Stimulated activated CD4-positive, alpha-beta T cell treated with anti-CD3 and anti-CD28 coated beads, TNF-alpha, amount 100 ng/mL, for 1 hour (primary cell): ENCODE results near the gene GPR21.

Source experiments
- DNase-seq, 3 donors: peaks; one replicate each; pipeline ENCODE4 v3.0.0-alpha.2; 2020; ENCODE audit warnings: low read depth in 3 of 3, low spot score in 1 of 3

GPR21 gene

DNA sequence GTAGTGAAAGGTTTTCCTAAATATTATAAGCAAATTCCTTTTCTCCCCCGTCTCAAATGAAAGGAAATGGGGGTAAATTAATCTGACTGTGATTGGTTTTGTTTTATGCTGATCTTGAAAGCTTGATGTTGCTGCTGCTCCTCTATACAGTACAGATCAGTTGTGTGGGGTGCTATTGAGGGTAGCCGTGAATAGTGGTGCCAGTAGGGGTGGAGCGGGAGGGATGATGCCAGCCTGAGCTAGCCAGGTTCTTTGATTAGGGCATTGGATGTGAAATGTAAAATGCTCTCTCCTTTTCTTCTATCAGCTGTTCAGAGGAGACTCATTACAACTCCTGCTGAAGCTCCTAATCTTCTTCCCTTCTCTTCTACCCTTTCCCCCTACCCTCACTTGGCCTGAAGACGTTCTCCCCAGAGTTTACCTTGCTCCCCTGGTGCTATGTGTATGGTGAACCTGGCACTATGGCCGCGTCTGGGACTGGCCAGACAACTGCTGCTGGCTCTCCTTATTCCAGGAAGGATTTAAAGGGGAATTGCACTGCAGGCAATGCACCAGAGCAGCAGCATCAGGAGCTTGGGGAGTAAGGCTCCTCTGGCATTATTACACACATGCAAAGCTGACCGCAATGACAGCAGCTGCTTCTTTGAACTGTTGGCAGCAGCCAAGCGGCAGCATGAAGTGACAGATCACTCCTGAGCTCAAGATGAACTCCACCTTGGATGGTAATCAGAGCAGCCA is 566 bp downstream of the GPR21 start:
- no peak for DNase-seq

DNA sequence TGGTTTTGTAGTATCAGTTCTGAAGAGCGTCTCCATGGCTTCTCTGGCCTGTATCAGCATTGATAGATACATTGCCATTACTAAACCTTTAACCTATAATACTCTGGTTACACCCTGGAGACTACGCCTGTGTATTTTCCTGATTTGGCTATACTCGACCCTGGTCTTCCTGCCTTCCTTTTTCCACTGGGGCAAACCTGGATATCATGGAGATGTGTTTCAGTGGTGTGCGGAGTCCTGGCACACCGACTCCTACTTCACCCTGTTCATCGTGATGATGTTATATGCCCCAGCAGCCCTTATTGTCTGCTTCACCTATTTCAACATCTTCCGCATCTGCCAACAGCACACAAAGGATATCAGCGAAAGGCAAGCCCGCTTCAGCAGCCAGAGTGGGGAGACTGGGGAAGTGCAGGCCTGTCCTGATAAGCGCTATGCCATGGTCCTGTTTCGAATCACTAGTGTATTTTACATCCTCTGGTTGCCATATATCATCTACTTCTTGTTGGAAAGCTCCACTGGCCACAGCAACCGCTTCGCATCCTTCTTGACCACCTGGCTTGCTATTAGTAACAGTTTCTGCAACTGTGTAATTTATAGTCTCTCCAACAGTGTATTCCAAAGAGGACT is 1.5 kb downstream of the GPR21 start:
- DNase-seq = no peak

DNA sequence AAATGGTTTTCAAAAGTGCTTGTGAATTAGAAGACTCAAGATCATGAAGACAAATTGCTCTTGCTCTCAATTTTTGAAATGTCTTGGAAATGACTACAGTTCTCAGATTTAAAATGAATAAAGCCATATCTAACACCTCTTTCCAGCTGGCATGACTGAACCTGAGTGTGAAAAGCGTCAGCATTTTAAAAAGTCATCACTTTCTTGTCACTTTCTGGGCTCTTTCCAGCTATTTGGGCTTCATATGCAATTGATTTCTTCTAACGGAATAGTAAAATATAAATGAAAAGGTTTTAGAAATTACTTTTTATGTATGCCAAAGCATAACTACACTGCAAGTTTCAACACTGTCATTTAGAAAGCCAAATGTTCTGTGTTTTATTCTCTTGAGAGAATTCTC is 2.3 kb downstream of the GPR21 start:
- no peak for DNase-seq

DNA sequence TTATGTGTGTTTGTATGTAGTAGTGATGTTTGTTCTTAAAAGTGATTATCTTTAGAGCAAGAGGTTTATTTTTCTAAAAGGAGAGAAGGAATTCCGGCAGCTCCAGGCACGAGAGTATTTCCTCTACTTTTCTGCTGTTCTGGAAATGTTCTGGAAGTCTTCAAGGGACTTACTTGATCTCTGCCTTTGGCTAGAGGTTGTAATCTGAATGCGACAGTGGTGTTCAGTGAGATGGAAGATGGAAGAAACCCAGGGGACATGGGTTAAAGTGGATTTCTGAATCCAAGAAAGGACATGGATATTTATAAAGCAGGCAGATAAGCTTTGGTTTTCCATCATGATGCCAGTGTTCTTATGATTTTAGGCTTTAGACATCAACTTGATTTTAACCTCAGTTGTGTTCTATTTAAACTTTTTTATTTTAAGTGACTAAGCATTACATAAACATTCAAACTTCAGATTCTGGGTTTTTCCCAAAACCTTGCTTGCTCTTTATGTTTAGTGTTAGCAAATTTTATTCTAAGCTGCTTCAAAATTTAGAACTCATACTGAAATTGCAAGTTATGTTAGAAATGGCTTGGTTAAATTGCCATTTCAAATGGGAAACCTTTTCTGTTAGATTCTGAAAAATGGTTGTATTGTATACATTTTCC is 3.6 kb downstream of the GPR21 start:
- no peak for DNase-seq

DNA sequence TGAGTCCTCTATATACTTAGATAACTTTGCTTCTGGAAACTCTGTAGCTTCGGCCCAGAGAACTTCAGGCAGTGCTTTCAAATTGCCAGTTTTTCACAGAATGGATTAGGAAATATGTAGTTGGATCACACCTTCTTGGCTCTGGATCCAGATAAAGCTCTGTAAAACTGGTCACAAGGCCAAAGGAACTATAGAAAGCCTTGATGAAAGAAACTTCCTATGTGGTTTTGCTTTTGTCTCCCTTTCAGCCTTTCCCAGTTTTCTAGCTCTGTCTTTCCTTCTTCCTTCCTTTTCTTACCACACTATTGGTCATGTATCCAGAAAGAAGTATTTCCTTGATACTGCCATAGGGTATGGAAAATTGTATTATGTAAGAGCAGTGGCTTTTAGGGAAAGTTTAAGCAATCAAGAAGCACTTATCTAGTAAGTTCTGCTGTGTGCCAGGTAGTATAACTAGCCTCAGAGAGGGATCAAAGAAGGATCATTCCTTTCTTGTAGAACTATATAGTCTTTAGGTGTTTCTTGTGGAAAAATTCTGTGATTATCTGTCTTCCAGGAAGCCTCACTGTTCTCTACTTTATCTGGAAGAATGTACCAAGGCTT is 6.3 kb downstream of the GPR21 start:
- no peak for DNase-seq

DNA sequence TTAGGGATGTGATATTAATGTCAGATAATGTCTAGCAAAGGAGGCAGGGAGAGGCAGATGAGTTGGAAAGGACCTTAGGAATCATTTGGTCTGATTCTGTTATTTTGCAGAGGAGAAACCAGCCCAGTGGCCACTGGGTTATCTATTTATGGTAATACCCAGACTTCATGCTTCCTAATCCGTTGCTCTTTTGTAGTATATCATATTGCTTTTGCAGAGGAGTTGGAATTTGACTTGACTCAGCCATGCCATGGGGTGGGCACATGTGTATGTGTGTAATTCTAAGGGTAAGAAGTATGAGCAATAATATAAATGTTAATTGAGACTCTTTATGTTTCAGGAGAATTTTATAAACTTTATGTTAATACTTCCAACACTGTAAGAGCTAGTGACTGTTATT is 7.3 kb downstream of the GPR21 start:
- no peak for DNase-seq

DNA sequence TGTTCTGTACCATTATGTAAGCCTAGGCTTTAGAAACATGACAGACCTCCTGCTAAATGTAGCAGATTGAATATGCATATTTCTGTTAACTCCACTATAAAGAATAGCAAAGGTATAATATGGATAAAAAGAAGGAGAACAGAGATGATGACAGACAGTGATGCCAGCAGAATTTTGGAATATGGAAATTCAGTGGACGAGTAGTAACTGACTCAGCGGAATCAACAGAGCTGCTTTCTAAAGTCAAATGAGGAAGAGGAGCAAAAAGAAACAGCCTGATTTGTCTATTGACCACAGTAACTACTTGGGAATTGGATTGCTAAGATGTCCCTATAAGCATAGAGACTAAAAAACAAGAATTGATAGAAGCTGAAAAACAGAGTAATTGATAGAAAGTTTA is 8.0 kb downstream of the GPR21 start:
- DNase-seq = no peak

DNA sequence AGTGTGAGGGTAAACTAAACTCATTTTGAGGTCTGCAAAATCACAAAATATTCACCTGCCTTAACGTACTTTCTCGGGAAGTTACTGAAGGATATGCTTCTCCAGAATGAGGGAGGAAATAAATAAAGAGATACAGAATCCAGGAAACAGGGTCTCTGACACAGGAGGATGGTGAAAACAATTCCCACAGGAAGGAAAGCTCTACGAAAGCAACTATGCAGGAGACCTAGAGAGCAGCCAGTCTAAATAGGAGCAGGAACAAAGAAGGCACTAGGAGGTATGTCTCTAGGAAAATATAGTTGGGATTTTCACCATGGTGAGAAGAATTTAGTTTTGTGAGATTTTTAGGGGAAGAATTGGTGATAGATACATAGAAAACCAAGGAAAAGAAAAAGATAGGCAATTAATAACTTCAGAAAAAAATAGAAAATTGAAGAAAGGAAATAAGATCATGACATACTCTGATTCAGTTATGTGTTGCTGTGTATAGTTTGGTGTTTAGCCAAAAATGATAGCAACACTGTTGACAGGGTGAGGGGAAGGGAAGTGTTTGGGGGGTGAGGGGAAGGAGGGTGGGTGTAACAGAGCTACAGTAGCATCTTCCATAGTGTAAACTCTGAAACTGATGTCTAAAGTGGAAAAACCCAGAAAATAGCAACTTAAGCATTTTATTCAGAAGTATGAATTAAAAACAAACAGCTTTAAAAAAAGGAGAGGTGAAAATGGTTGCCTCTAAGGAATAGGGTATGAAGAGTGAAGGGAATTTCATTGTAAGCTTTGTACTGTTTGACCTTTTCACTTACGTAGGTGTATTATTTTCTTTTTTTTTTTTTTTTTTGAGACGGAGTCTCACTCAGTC is 9.8 kb downstream of the GPR21 start:
- no peak for DNase-seq

DNA sequence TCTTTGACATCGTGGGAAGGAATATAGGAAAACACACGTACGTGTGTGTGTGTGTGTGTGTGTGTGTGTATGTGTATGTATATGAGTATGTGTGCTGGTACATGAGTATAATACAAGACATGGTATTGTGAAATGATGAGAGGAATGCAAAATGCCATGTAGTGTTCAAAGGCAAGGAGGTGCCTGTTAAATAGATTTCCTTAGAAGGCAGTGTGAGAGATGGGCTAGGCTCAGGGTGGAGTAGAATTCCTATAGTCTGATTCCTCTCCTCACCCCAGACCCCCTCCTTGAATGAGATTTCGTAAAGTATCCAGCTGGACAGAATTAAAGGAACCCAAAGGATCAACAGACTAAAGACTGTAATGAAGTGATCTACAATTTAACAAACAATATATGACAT is 11.1 kb downstream of the GPR21 start:
- DNase-seq = no peak

DNA sequence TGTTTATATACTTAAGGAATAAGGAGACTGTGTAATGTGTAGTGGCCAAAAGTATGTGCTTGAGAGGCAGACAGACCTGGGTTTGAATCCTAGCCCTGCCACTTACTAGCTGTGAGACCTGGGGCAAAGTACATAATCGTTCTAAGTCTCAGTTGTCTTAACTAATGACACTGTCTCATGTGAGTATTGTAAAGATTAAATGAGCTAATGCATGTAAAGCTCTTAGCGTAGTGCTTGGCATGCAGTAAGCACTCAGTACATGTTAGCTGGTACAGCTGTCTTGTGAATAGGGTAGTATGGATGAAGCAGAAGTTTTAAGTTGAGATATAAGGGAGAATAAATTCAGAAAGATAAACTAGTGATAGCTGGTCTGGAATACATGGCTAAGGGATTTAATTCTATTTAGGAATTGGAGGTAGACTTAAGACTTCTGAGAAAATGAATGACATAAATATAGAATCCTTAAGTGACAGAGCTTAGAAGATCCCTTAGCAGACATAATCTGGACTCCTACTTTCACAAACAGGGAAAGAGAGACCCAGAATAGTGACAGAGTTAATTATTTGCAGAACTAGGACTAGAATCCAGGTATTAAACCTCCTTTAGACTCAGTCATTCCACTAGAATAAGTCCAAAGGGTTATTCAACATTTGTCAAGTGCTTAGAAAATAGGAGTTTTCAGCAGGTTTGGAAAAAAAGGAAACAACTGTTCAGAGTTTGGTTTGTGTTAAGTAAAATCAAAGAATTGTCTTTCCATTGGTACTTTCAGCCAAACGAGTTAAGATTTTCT is 13.1 kb downstream of the GPR21 start:
- no peak for DNase-seq

DNA sequence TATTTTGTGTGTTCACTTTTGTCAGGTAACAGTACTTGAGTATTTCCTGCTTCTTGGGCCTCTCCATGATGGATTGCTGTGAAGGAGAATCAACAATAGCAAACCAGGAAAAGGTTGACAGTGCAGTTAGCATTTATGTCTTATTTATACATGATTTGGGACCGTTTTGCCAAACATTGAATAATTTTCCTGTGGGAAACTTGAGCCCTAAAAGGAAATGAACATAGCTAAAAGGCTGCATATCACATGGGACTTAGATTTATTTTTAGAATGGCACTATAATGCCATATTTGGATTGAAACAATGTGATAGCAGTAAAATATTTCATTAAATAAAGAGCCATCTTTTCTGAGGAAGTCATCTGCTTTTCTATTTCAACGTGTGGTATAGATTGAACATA is 15.3 kb downstream of the GPR21 start:
- DNase-seq = no peak

DNA sequence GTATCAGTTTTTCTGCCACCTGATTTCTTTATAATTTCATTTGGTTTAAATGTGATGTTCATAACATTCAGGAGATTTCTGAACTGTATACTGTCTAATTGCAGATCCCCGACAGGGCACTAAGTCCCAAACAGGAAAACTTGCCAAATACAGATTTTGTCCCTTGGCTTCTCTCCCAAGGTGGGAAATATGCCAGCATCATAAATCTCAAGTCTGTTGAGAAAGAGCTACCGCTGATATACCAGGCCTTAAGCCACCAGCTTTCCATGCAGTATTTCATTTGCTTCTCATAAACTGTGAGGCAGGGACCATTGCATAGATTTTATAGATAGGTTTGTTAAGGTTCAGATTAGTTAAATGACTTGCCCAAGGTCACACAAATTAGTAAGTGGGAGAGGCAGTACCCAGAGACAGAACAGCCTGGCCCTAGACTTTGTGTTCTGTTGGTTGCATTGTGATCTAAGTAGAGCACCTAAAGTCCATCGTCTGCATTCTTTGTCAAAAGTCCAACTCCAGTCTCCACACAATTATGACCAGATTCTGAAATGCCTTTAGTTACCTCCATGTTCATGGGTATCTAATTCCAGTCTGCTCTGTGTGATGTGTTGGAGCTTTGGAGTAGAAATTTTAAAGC is 16.2 kb downstream of the GPR21 start:
- no peak for DNase-seq

DNA sequence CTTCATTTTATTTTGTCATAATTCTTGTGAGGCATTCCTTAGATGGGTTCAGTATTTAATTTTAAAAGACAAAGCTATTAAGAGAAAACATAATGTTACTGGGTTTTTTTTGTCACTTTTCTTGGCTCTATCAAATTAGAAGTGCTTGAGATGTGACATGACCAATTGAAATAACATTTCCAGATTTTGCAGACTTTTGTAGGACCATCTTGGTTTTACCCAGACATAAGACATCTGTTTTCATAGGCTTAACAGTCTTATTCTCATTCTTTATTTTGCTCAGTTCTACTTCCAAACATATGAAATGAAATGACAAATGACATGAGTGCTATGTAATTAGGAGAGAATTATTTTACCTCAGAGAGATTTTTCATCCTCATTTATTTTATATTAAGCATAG is 19.6 kb downstream of the GPR21 start:
- DNase-seq = no peak

DNA sequence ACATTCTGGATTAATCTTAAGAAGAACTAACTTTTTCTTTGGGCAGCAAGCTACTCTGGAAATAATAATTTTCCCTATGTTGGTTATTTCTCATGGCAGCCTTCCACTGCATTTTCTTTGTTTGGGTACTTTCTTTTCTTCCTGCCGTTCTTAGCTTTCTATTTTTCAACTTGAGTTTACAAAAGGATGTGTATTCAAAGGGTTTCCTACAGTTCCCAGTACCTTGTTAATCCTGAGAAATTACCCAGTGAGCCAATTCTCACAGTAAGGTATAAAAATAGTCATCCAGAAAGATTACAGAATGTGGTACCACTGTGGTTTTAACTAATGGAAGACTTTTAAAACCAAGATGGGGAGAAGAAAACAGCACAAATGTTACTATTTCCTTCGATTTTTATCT is 20.2 kb downstream of the GPR21 start:
- no peak for DNase-seq

DNA sequence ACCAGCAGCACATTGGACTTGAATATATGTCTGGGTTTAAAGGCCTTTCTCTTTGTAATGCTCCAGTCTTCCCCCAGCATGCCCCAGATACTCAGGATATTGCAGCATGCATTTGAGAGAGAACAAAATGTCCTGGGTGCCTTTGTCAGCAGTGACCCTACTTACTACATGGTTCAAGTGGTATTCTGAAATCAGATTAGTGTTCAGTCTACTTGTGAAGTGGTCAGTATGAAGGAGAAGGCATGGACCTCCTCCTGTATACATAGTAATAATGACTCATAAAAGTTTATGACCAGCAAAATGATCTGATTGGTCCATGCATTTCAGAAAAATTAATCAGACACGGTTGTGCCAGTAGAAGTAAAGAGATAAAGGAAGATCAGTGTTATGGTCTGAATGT is 25.4 kb downstream of the GPR21 start:
- no peak for DNase-seq

DNA sequence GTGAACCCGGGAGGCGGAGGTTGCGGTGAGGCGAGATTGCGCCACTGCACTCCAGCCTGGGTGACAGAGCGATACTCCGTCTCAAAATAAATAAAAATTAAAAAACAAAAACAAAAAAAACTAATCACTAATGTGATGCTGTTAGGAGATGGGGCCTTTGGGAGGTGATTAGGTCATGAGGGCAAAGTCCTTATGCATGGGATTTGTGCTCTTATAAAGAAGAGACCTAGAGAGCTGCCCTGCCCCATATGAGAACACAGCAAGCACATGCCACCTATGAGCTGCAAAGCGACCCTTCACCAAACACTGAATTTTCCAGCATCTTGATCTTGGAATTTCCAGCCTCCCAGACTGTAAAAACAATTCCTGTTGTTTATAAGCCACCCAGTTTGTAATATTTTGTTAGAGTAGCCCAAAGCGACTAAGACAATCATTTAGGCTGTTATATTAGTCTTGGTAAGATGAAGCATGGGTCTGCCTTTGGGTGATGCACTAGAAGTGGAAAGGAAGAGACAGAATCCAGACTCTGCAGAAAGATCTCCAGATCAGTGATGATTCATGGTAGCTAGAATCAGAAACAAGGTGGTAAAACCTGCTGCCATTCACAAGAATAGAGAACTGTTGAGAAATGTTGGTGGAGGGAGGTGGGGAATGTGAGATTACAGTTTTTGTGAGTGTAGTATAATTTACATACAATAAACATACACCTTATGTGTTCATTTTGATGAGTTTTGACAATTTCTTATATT is 26.2 kb downstream of the GPR21 start:
- DNase-seq = no peak

DNA sequence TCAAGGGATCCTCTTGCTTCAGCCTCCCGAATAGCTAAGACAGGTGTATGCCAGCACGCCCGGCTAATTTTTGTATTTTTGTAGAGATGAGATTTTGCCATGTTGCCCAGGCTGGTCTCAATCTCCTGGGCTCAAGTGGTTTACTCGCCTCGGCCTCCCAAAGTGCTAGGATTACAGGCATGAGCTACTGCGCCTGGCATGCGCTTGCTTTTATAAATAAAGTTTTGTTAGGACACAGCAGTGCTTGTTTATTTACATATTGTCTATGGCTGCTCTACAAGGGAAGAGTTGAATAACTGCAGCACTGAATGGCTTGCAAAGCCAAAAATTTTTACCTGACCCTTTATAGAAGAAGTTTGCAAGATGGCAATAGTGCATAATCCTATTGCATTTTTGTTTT is 27.7 kb downstream of the GPR21 start:
- no peak for DNase-seq

DNA sequence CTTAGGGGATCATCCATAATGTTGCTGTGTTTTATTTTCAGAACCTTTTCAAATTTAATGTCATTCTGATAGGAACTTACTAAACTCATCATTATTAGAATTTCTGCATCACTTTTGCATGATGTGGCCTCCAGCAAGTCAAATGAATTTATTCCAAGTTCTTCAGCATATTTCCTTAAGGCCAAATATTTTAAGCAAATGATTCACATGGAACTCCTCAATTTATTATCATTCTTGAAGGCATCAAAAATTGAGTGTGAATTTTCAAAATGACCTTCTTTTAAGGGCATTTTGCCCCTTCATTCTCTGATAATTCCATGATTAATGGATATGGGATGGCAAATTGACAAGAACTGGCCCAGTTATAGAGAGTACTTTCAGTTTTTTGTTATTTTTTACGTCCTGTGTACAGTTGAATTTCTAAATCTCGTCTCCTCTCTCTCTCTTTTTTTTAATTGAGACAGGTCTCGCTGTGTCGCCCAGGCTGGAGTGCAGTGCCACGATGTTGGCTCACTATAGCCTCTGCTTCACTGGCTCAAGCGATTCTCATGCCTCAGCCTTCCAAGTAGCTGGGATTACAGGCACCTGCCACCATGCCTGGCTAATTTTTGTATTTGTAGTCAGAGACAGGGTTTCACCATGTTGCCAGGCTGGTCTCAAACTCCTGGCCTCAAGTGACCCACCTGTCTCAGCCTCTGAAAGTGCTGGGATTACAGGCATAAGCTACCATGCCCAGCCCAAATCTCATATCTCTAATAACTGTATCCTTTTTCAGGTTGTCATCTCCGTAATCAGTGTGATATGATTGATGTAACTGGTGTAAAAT is 29.1 kb downstream of the GPR21 start:
- DNase-seq = no peak
